ENCODE results near the gene LRP1. TPM values are rescaled to one million over a fixed set of nuclear protein-coding genes. Genes with fewer than 3 reads are reported as not detected.

The LRP1 gene
- total and polyA plus RNA-seq, 2 experiments from 2014 or later, result 28.5 to 77.5 TPM

DNA sequence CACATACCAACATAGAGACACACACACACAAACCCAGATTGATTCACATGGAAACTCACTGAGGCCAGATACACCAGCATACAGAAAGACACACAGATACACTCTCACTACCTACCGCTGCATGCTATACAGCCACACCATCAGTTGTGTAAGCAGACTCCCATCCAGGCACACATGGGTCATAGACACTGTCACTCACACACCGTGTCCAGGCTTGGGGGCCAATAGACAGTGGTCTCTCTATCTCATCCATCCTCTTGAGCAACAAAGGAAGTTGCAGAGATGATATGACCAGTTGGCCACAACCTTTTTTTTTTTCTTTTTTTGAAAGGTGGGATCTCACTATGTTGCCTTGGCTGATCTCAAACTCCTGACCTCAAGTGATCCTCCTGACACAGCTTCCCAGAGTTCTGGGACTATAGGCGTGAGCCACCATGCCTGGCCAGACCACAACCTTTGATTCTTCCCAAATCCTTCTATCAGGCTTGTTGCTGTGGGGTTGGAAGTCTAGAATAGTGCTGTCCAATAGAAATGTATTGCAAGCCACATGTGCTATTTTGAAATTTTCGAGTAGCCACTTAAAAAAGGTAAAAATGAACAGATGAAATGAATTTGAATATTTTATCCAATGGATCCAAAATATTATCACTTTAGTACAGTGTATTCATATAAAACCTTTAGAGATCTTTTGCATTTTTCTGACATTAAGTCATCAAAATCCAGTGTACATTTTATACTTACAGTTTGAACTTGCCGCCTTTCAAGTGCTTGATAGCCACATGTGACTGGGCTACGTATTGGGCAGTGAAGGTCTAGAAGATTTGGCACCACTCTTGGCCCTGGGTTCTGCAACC is 11.7 kb downstream of the LRP1 start:
- DNase-seq (ENCODE audit: low read depth in 1 of 2, low spot score in 1 of 2), result peak in 1 of 2 donors; percentile 67
- Histone ChIP-seq H3K27ac (no peak overlapping the region), H3K4me3 (no peak overlapping the region), H3K9me3 (ENCODE audit: low read depth) (no peaks in the 10 kb centered on the region), H3K36me3 (peaks cover 31% of the 10 kb centered on the region), H3K27me3 (no peaks in the 10 kb centered on the region), H3K4me1 (ENCODE audit: low read depth) (peaks cover 15% of the 10 kb centered on the region)
- TF ChIP-seq CTCF (IDR thresholded peaks at IDR 0.05; ENCODE audit: low read depth, low read length), result no peak

- peaks cover 4% of the 10 kb centered on the region for H3K4me1 ChIP-seq (ENCODE audit: low read depth)
- H3K27ac ChIP-seq, result no peak overlapping the region
- H3K36me3 ChIP-seq, result peaks cover 40% of the 10 kb centered on the region
- no peak for DNase-seq (ENCODE audit: low read depth in 1 of 2, low spot score in 1 of 2)
- TF ChIP-seq CTCF (IDR thresholded peaks at IDR 0.05; ENCODE audit: low read depth, low read length), result no peak
- H3K4me3 ChIP-seq, result no peak overlapping the region
- no peaks in the 10 kb centered on the region for H3K27me3 ChIP-seq
- no peaks in the 10 kb centered on the region for H3K9me3 ChIP-seq (ENCODE audit: low read depth)
These were observed 13.0 kb downstream of the LRP1 start for GRCh38 chr12:57141249-57141648.

GRCh38 chr12:57142121-57142520 is 13.8 kb downstream of the LRP1 start:
- H3K36me3 ChIP-seq, result peaks cover 43% of the 10 kb centered on the region
- no peaks in the 10 kb centered on the region for H3K27me3 ChIP-seq
- no peak for DNase-seq (ENCODE audit: low read depth in 1 of 2, low spot score in 1 of 2)
- H3K9me3 ChIP-seq (ENCODE audit: low read depth), result no peaks in the 10 kb centered on the region
- TF ChIP-seq CTCF (IDR thresholded peaks at IDR 0.05; ENCODE audit: low read depth, low read length), result no peak
- peaks cover 7% of the 10 kb centered on the region for H3K4me1 ChIP-seq (ENCODE audit: low read depth)
- no peak overlapping the region for H3K4me3 ChIP-seq
- H3K27ac ChIP-seq, result no peak overlapping the region

GRCh38 chr12:57142727-57143126 is 14.4 kb downstream of the LRP1 start:
- no peak overlapping the region for H3K27ac ChIP-seq
- DNase-seq (ENCODE audit: low read depth in 1 of 2, low spot score in 1 of 2), result no peak
- peaks cover 43% of the 10 kb centered on the region for H3K36me3 ChIP-seq
- TF ChIP-seq CTCF (IDR thresholded peaks at IDR 0.05; ENCODE audit: low read depth, low read length), result no peak
- H3K27me3 ChIP-seq, result no peaks in the 10 kb centered on the region
- no peak overlapping the region for H3K4me3 ChIP-seq
- H3K9me3 ChIP-seq (ENCODE audit: low read depth), result no peaks in the 10 kb centered on the region
- H3K4me1 ChIP-seq (ENCODE audit: low read depth), result peaks cover 10% of the 10 kb centered on the region

- Histone ChIP-seq H3K4me1 (ENCODE audit: low read depth) (peaks cover 6% of the 10 kb centered on the region), H3K4me3 (no peak overlapping the region), H3K9me3 (ENCODE audit: low read depth) (no peaks in the 10 kb centered on the region), H3K27ac (no peak overlapping the region), H3K27me3 (no peaks in the 10 kb centered on the region), H3K36me3 (peaks cover 43% of the 10 kb centered on the region)
- DNase-seq (ENCODE audit: low read depth in 1 of 2, low spot score in 1 of 2), result no peak
- no peak for TF ChIP-seq CTCF (IDR thresholded peaks at IDR 0.05; ENCODE audit: low read depth, low read length)
These were observed 15.2 kb downstream of the LRP1 start for GRCh38 chr12:57143454-57143853.

Data from cardiac muscle cell (in vitro differentiated cells and primary cell).